K562 (cell line): Measurements from ENCODE around the gene B4GALNT4. TPM values are rescaled to one million over a fixed set of nuclear protein-coding genes. Genes with fewer than 3 reads are reported as not detected.
"Not testable (repeated sequence)": the region's sequence is repeated elsewhere in the genome, so short reads cannot be mapped to it uniquely, and the experiment has no call there.

Experiments
- BRD9 ChIP-seq: fragments of 450-650 bp; IDR thresholded peaks from 2 replicates; pipeline ENCODE4 v1.6.1; 2018; ENCODE audit warnings: low read depth; ENCODE audit not compliant: partially characterized antibody
- DPF2 ChIP-seq: fragments of 450-650 bp; IDR thresholded peaks from 2 replicates; pipeline ENCODE4 v1.6.1; 2016
- L3MBTL2 ChIP-seq: fragments of 450-650 bp; IDR thresholded peaks from 2 replicates; pipeline ENCODE4 v1.6.1; 2016; ENCODE audit warnings: mild to moderate bottlenecking, moderate library complexity
- LEF1 ChIP-seq: fragments of 450-650 bp; IDR thresholded peaks from 2 replicates; pipeline ENCODE4 v1.6.1; 2016; ENCODE audit warnings: mild to moderate bottlenecking
- NCOR1 ChIP-seq: fragments of 450-650 bp; IDR thresholded peaks from 2 replicates; pipeline ENCODE4 v1.6.1; 2016; ENCODE audit warnings: mild to moderate bottlenecking, moderate library complexity
- NFRKB ChIP-seq: fragments of 450-650 bp; IDR thresholded peaks from 2 replicates; pipeline ENCODE4 v1.6.1; 2016; ENCODE audit warnings: low read depth
- POLR2A ChIP-seq: fragments of 450-650 bp; conservative IDR thresholded peaks from 2 replicates; pipeline ENCODE4 v1.6.1; 2016
- TOE1 ChIP-seq, 2 experiments: fragments of 450-650 bp in 1 of 2; sonication (generic) in 1 of 2; formaldehyde crosslinking in 1 of 2; IDR thresholded peaks; 2 replicates each; pipeline versions ENCODE4 v1.7.1 to v1.8.0; 2016 to 2022; ENCODE audit warnings: borderline replicate concordance in 2 of 2, mild to moderate bottlenecking in 2 of 2, antibody characterized with exemption in 1 of 2, inconsistent platforms in 1 of 2, low read depth in 1 of 2, missing genetic modification reagents in 1 of 2, moderate library complexity in 1 of 2
- polyA plus RNA-seq, 8 experiments: library from polyadenylated mRNA; depleted of rRNA in 4 of 8; stranded (reverse) in 5 of 8; unstranded in 3 of 8; fragments of >200 nt; fragmentation: Nextera tagmentation in 2 of 8; fragmentation: Illumina TruSeq in 1 of 8; extraction: Ambion mirVana in 2 of 8; extraction: Trizol in 1 of 8; gene quantifications; 2 replicates each; pipeline versions ENCODE4 v1.2.1 to v1.2.3, GENCODE V29; 2011 to 2014; ENCODE audit warnings: inconsistent platforms in 1 of 8, missing spikeins in 1 of 8
- total RNA-seq, 7 experiments: library from RNA; depleted of rRNA in 6 of 7; stranded (reverse); fragments of >200 nt in 6 of 7; fragmentation: Illumina TruSeq in 2 of 7; extraction: Trizol in 2 of 7; gene quantifications; 2 replicates each; pipeline versions ENCODE4 v1.2.1 to v1.2.3, GENCODE V29; 2011 to 2021; ENCODE audit warnings: low replicate concordance in 1 of 7
- TF ChIP-seq, protein P1 (sequence below): fragments of 450-650 bp; IDR thresholded peaks from 2 replicates; pipeline ENCODE4 v1.6.1; 2017; ENCODE audit warnings: antibody characterized with exemption, mild to moderate bottlenecking
- TF ChIP-seq, protein P2 (sequence below), 2 experiments: fragments of 450-650 bp; IDR thresholded peaks; 2 replicates each; pipeline ENCODE4 v1.6.1; 2018; ENCODE audit warnings: mild to moderate bottlenecking in 2 of 2, low read depth in 1 of 2; ENCODE audit not compliant: partially characterized antibody in 2 of 2
- TF ChIP-seq, protein P3 (sequence below): fragments of 200-800 bp; sonication (Bioruptor generic); IDR thresholded peaks from 2 replicates; pipeline ENCODE4 v1.6.1; 2017; ENCODE audit warnings: missing genetic modification characterization, missing compliant biosample characterization
- TF ChIP-seq, protein P4 (sequence below): fragments of 200-800 bp; sonication (Bioruptor generic); IDR thresholded peaks from 2 replicates; pipeline ENCODE4 v1.6.1; 2017; ENCODE audit warnings: missing genetic modification characterization, missing compliant biosample characterization
- TF ChIP-seq, protein P5 (sequence below): fragments of 450-650 bp; IDR thresholded peaks from 2 replicates; pipeline ENCODE4 v1.6.1; 2016

B4GALNT4 gene
- total and polyA plus RNA-seq, 9 of the 15 experiments (the other 6 are each of a cell fraction or from before 2014, with no cell fraction given), result 0.20 to 37.1 (median 10.8) TPM; not detected in 1

DNA sequence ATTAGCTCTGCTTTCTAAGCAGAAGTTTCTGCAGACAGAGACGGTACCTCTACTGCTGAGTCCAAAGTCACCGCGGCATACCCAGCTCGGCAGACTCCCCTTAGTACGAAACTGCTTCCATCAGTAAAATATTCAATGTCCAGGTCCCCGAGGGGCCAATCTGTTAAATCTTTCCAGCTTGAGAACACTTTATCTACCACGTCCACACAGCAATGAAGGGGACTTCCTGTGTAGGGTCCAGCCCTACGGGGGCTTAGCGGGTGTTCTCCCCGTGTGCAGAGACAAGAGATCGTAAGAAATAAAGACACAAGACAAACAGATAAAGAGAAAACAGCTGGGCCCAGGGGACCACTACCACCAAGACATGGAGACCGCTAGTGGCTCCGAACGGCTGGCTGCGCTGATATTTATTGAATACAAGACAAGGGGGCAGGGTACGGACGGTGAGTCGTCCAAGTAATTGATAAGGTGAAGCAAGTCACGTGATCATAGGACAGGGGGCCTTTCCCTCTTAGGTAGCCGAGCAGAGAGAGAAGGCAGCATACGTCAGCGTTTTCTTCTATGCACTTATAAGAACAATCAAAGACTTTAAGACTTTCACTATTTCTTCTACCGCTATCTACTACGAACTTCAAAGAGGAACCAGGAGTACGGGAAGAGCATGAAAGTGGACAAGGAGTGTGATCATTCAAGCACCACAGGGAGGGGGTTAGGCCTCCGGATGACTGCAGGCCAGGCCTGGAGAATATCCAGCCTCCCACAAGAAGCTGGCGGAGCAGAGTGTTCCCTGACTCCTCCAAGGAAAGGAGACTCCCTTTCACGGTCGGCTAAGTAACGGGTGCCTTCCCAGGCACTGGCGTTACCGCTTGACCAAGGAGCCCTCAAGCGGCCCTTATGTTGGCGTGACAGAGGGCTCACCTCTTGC is 44.4 kb upstream of the B4GALNT4 start (continued):
- TF ChIP-seq, protein P1, sequence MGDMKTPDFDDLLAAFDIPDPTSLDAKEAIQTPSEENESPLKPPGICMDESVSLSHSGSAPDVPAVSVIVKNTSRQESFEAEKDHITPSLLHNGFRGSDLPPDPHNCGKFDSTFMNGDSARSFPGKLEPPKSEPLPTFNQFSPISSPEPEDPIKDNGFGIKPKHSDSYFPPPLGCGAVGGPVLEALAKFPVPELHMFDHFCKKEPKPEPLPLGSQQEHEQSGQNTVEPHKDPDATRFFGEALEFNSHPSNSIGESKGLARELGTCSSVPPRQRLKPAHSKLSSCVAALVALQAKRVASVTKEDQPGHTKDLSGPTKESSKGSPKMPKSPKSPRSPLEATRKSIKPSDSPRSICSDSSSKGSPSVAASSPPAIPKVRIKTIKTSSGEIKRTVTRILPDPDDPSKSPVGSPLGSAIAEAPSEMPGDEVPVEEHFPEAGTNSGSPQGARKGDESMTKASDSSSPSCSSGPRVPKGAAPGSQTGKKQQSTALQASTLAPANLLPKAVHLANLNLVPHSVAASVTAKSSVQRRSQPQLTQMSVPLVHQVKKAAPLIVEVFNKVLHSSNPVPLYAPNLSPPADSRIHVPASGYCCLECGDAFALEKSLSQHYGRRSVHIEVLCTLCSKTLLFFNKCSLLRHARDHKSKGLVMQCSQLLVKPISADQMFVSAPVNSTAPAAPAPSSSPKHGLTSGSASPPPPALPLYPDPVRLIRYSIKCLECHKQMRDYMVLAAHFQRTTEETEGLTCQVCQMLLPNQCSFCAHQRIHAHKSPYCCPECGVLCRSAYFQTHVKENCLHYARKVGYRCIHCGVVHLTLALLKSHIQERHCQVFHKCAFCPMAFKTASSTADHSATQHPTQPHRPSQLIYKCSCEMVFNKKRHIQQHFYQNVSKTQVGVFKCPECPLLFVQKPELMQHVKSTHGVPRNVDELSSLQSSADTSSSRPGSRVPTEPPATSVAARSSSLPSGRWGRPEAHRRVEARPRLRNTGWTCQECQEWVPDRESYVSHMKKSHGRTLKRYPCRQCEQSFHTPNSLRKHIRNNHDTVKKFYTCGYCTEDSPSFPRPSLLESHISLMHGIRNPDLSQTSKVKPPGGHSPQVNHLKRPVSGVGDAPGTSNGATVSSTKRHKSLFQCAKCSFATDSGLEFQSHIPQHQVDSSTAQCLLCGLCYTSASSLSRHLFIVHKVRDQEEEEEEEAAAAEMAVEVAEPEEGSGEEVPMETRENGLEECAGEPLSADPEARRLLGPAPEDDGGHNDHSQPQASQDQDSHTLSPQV, result peak; percentile 90
- TF ChIP-seq, protein P2, sequence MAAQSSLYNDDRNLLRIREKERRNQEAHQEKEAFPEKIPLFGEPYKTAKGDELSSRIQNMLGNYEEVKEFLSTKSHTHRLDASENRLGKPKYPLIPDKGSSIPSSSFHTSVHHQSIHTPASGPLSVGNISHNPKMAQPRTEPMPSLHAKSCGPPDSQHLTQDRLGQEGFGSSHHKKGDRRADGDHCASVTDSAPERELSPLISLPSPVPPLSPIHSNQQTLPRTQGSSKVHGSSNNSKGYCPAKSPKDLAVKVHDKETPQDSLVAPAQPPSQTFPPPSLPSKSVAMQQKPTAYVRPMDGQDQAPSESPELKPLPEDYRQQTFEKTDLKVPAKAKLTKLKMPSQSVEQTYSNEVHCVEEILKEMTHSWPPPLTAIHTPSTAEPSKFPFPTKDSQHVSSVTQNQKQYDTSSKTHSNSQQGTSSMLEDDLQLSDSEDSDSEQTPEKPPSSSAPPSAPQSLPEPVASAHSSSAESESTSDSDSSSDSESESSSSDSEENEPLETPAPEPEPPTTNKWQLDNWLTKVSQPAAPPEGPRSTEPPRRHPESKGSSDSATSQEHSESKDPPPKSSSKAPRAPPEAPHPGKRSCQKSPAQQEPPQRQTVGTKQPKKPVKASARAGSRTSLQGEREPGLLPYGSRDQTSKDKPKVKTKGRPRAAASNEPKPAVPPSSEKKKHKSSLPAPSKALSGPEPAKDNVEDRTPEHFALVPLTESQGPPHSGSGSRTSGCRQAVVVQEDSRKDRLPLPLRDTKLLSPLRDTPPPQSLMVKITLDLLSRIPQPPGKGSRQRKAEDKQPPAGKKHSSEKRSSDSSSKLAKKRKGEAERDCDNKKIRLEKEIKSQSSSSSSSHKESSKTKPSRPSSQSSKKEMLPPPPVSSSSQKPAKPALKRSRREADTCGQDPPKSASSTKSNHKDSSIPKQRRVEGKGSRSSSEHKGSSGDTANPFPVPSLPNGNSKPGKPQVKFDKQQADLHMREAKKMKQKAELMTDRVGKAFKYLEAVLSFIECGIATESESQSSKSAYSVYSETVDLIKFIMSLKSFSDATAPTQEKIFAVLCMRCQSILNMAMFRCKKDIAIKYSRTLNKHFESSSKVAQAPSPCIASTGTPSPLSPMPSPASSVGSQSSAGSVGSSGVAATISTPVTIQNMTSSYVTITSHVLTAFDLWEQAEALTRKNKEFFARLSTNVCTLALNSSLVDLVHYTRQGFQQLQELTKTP (IDR thresholded peaks at IDR 0.05; ENCODE audit: low read depth in 1 of 2, partially characterized antibody in 2 of 2), result peak in 1 of 2 experiments; percentile 81
- peak; percentile 74 for TF ChIP-seq DPF2
- TF ChIP-seq, protein P3, sequence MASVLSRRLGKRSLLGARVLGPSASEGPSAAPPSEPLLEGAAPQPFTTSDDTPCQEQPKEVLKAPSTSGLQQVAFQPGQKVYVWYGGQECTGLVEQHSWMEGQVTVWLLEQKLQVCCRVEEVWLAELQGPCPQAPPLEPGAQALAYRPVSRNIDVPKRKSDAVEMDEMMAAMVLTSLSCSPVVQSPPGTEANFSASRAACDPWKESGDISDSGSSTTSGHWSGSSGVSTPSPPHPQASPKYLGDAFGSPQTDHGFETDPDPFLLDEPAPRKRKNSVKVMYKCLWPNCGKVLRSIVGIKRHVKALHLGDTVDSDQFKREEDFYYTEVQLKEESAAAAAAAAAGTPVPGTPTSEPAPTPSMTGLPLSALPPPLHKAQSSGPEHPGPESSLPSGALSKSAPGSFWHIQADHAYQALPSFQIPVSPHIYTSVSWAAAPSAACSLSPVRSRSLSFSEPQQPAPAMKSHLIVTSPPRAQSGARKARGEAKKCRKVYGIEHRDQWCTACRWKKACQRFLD (CRISPR knock-in tag), result 0 out of 2 replicates have a peak, but pooled peaks have one; percentile 26
- TF ChIP-seq NFRKB, result 0 out of 2 replicates have a peak, but pooled peaks have one; percentile 59
- peak; percentile 57 for TF ChIP-seq BRD9
- peak; percentile 70 for TF ChIP-seq L3MBTL2
- TF ChIP-seq LEF1, result 0 out of 2 replicates have a peak, but pooled peaks have one; percentile 65
- peak; percentile 99 for TF ChIP-seq TOE1 (IDR thresholded peaks at IDR 0.05; ENCODE audit: borderline replicate concordance)
- not testable (repeated sequence) for TF ChIP-seq TOE1 (CRISPR knock-in tag; IDR thresholded peaks at IDR 0.05; ENCODE audit: borderline replicate concordance, low read depth)
- TF ChIP-seq NCOR1, result peak; percentile 25; the same call in 1 of the 2 replicates
- peak; percentile 68 for TF ChIP-seq POLR2A
- TF ChIP-seq, protein P4, sequence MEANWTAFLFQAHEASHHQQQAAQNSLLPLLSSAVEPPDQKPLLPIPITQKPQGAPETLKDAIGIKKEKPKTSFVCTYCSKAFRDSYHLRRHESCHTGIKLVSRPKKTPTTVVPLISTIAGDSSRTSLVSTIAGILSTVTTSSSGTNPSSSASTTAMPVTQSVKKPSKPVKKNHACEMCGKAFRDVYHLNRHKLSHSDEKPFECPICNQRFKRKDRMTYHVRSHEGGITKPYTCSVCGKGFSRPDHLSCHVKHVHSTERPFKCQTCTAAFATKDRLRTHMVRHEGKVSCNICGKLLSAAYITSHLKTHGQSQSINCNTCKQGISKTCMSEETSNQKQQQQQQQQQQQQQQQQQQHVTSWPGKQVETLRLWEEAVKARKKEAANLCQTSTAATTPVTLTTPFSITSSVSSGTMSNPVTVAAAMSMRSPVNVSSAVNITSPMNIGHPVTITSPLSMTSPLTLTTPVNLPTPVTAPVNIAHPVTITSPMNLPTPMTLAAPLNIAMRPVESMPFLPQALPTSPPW (CRISPR knock-in tag), result peak; percentile 40
- TF ChIP-seq, protein P5, sequence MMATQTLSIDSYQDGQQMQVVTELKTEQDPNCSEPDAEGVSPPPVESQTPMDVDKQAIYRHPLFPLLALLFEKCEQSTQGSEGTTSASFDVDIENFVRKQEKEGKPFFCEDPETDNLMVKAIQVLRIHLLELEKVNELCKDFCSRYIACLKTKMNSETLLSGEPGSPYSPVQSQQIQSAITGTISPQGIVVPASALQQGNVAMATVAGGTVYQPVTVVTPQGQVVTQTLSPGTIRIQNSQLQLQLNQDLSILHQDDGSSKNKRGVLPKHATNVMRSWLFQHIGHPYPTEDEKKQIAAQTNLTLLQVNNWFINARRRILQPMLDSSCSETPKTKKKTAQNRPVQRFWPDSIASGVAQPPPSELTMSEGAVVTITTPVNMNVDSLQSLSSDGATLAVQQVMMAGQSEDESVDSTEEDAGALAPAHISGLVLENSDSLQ, result 0 out of 2 replicates have a peak, but pooled peaks have one; percentile 15
